HG02840 (cell line): ENCODE measurements around the gene APBB1IP.
A peak's percentile ranks its signal among the peaks of the same experiment; 100 is the strongest.
"Not testable (repeated sequence)": the region's sequence is repeated elsewhere in the genome, so short reads cannot be mapped to it uniquely, and the experiment has no call there.

Experiments used
- ATAC-seq: cut with Tn5 transposase; IDR thresholded peaks from one replicate; pipeline ENCODE4 v1.9.1; 2021; ENCODE audit warnings: mild to moderate bottlenecking, moderate library complexity, moderate number of reproducible peaks; ENCODE audit not compliant: unreplicated experiment, low FRiP score

APBB1IP gene

GRCh38 chr10:26504429-26504828 lies 66.3 kb downstream of the APBB1IP start:
- not testable (repeated sequence) for ATAC-seq

GRCh38 chr10:26505491-26505890 lies 67.3 kb downstream of the APBB1IP start:
- ATAC-seq = no peak

DNA sequence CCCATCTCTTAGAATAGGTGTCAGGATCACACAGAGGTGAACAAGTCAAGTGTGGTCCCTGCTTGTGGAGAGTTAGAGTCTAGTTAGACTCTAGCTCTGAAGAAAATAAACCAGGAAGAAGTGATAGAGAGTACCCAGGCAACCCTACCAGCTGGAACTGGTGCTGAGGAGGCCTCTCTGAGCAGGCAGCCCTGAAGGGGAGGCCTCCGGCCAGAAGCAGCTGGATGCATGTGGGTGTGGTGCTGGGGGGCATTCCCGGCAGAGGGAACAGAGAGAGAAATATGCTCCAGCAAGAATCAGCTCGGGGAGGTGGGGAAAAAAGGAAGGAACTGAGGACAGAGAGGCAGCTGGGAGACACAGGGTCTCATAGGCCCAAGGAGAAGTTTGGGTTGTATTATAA lies 68.6 kb downstream of the APBB1IP start:
- no peak for ATAC-seq

GRCh38 chr10:26507441-26507840 lies 69.3 kb downstream of the APBB1IP start:
- no peak for ATAC-seq

- ATAC-seq = no peak
Measured at GRCh38 chr10:26508016-26508415, 69.9 kb downstream of the APBB1IP start.

- ATAC-seq = no peak
Measured at GRCh38 chr10:26509307-26509706, 71.2 kb downstream of the APBB1IP start.

DNA sequence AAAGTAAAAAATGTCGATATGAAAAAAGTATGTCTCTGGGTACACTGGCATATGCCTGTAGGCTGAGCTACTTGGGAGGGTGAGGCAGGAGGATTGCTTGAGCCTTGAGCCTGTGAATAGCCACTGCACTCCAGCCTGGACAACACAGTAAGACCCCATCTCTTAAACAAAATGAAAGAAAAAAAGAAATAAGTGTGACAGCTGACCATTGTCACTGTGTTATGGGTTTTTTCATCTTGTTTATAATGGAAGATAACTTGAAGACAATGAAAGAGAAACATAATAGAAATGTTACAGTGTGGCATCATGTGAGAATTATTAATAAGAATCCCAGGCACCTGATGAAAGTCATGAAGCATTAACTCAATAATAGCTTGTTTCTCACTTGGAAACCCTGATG lies 75.0 kb downstream of the APBB1IP start:
- no peak for ATAC-seq

DNA sequence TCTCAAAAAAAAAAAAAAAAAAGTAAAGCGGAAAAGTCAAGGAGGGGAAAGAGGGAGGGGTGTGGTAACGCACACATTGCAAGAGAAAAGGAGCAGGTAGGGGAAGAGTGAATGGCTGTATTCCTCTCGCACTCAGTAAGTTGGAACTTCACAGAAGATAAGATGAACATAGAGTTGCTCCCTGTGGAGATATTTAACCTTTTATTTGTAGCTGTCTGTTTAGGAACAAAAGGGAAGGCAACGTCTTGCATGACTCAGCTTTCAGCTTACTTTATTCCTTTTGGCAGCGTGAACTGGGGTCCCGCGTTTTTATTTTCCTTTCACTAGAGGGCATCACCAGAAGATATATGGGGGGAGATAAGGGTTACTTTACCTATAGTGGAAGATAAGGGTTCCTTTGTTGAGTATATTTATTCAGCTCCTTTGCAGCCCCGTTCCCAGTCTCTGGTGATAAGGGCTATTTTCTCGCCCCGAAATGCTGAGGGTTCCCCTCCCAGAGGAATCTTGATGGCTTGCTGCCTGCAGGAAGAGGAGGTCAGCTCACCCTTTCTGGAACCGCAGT lies 78.5 kb downstream of the APBB1IP start:
- ATAC-seq = no peak

GRCh38 chr10:26517141-26517867 lies 79.2 kb downstream of the APBB1IP start:
- no peak for ATAC-seq

- no peak for ATAC-seq
Measured at GRCh38 chr10:26519803-26520202, 81.7 kb downstream of the APBB1IP start.

- ATAC-seq = no peak
Measured at GRCh38 chr10:26520575-26520974, 82.4 kb downstream of the APBB1IP start.

GRCh38 chr10:26524161-26524896 lies 86.2 kb downstream of the APBB1IP start:
- no peak for ATAC-seq

- no peak for ATAC-seq
Measured at GRCh38 chr10:26525586-26525985, 87.4 kb downstream of the APBB1IP start.

- ATAC-seq = no peak
Measured at GRCh38 chr10:26527018-26527417, 88.9 kb downstream of the APBB1IP start.

GRCh38 chr10:26528048-26528447 lies 89.9 kb downstream of the APBB1IP start:
- ATAC-seq = no peak

DNA sequence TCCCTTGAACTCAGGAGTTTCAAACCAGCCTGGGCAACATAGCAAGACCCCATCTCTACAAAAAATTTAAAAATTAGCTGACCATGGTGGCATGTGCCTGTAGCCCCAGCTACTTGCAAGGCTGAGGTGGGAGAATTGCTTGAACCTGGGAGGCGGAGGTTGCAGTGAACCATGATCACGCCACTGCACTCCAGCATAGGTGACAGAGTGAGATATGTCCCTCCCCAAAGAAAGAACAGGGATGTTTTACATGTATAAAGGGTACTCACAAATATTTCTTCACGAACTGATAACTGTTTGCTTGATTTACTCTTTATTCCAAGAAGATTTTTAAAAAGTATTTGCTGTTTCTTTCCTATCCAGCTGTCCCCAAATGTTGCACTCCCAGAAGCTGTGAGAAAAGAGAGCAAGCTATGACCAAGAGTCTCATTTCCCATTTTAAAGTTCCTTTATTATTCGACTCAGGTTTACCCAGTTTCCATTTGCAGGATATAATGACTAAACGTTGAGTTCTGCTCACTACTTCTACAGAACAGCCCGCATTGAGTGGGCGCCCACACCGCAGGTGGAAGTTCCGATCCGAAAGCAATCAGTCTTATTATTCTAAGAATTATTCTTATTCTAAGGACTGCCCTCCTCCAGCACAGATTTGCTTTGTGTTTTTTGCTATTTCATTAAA lies 90.7 kb downstream of the APBB1IP start:
- peak; percentile 52 for ATAC-seq

DNA sequence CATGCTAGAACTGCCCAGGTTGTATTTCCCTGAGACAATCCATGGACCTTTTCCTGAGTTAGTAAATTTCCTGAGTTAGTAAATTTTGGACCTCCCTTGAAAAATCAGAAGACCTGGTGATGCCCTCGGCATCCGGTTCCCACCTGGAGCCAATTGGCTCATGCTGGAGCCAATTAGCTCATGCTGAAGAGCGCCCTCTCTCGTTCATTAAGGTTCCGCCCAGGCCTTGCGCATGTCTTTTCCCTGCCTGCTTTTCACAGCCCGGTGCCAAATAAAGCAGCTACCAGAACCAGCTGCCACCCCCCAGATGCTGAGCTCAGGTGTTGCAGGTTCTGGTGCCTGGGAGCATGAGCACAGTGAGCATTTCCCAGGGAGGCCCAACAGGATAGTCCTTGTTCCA lies 96.2 kb downstream of the APBB1IP start:
- no peak for ATAC-seq

GRCh38 chr10:26540601-26541000 lies 102.5 kb downstream of the APBB1IP start:
- no peak for ATAC-seq

DNA sequence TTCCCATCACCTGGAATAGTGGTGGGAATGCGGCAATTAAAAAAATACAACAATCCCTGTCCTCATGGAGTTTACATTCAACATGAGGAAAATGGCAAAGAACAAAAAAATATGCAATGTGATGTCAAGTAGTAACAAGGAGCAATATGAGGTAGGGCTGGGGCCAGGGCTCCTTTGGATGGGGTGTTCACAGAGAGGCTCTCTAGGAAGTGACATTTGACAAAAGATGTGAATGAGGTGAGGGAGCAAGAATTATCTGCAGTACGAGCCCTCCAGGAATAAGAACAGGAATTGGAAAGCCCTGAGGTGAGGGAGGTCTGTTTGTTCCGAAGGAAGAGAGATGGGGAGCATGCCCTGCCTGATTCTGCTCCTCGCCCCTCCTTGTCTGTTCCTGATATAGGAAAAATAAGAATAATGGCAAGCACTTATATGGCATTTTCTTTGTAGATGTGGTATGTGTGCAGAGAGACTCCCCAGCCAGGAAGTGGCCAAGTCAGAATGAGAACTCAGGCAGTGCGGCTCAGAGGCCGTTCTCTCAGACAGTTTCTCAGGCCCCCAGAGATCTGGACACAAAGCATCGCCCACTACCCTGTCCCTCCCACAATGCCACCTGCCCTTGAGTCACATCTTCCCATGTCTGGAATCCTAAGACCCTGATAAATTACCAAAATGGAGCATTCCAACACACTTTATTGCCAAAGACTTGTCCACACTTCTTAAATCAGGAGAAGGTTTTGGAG lies 105.6 kb downstream of the APBB1IP start:
- ATAC-seq = peak; percentile 64

GRCh38 chr10:26544932-26545331 lies 106.8 kb downstream of the APBB1IP start:
- ATAC-seq = no peak
